ENCODE data around the gene ZNF485.

Gene ZNF485

DNA sequence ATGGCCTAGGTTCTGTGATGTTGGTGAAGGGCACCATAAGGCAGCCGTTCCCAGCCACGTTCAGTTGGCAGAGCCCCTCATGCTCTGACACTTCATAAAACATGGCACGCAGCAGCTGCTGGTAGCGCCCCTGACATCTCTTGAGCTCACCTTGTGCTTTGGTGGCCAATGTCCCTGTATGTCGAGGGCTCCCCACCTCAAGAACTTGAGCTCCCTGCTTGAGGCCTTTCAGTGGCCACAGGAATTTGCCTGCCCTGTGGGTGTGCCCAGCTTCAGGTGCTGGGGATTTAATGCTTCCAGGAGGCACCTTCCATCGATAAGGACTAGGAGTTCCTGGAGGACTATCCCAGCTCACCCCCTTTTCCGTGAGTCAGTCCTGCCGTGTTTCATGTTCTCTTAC lies 52.0 kb downstream of the ZNF485 start:
- H3K79me2 ChIP-seq (ENCODE audit: insufficient read depth, low read length) = no peaks in the 10 kb centered on the region
- no peaks in the 10 kb centered on the region for H3F3A ChIP-seq (ENCODE audit: low read depth)
- no peak overlapping the region for H2AFZ ChIP-seq (ENCODE audit: low read length)
- TF ChIP-seq, protein P1, sequence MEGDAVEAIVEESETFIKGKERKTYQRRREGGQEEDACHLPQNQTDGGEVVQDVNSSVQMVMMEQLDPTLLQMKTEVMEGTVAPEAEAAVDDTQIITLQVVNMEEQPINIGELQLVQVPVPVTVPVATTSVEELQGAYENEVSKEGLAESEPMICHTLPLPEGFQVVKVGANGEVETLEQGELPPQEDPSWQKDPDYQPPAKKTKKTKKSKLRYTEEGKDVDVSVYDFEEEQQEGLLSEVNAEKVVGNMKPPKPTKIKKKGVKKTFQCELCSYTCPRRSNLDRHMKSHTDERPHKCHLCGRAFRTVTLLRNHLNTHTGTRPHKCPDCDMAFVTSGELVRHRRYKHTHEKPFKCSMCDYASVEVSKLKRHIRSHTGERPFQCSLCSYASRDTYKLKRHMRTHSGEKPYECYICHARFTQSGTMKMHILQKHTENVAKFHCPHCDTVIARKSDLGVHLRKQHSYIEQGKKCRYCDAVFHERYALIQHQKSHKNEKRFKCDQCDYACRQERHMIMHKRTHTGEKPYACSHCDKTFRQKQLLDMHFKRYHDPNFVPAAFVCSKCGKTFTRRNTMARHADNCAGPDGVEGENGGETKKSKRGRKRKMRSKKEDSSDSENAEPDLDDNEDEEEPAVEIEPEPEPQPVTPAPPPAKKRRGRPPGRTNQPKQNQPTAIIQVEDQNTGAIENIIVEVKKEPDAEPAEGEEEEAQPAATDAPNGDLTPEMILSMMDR (conservative IDR thresholded peaks at IDR 0.05; ENCODE audit: low read length) = no peak
- TF ChIP-seq EZH2phosphoT487 (IDR thresholded peaks at IDR 0.05; ENCODE audit: borderline replicate concordance) = no peak
- H3K4me2 ChIP-seq (ENCODE audit: low read depth, low read length, poor library complexity, severe bottlenecking) = no peak overlapping the region
- no peaks in the 10 kb centered on the region for H3K27me3 ChIP-seq (ENCODE audit: insufficient read depth, low read length, poor library complexity, severe bottlenecking)
- no peaks in the 10 kb centered on the region for H4K20me1 ChIP-seq (ENCODE audit: insufficient read depth, low read length, poor library complexity, severe bottlenecking)
- peaks cover 8% of the 10 kb centered on the region for H3K4me1 ChIP-seq (ENCODE audit: insufficient read depth, low read length, poor library complexity, severe bottlenecking)
- H3K4me3 ChIP-seq (ENCODE audit: low read length, poor library complexity, severe bottlenecking) = no peak overlapping the region
- H3K36me3 ChIP-seq (ENCODE audit: insufficient read depth, low read length) = no peaks in the 10 kb centered on the region
- no peaks in the 10 kb centered on the region for H3K9me3 ChIP-seq (ENCODE audit: insufficient read depth, low read depth, low read length)
- H3K9ac ChIP-seq (ENCODE audit: low read depth, low read length, poor library complexity, severe bottlenecking) = no peak overlapping the region
- H3K9me2 ChIP-seq (replicated peaks; ENCODE audit: low read depth, low read length) = no peaks in the 10 kb centered on the region

DNA sequence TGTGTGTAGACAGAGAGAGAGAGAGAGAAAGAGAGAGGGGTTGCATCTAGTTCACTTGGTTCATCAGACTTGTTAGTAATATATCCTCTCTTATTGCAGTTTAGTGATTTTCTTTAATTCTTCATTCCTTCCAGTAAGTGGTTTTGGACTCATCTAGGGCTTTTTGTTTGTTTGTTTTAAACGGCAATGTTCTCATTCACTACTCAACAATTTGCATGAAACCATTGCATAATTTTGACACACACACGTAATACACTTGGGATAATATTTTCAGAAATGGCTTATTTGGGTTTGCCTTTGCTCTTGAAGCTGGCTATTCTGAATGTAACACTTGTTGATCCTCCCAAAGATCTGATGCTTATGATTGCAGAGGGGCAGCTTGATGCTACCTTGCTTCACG lies 58.8 kb downstream of the ZNF485 start:
- Histone ChIP-seq H4K20me1 (ENCODE audit: insufficient read depth, low read length, poor library complexity, severe bottlenecking) (no peaks in the 10 kb centered on the region), H3K79me2 (ENCODE audit: insufficient read depth, low read length) (no peaks in the 10 kb centered on the region), H3K9me3 (ENCODE audit: insufficient read depth, low read depth, low read length) (no peaks in the 10 kb centered on the region), H3K4me3 (ENCODE audit: low read length, poor library complexity, severe bottlenecking) (no peak overlapping the region), H3K27me3 (ENCODE audit: insufficient read depth, low read length, poor library complexity, severe bottlenecking) (no peaks in the 10 kb centered on the region), H2AFZ (ENCODE audit: low read length) (no peak overlapping the region), H3K36me3 (ENCODE audit: insufficient read depth, low read length) (no peaks in the 10 kb centered on the region), H3K4me1 (ENCODE audit: insufficient read depth, low read length, poor library complexity, severe bottlenecking) (no peaks in the 10 kb centered on the region), H3K9ac (ENCODE audit: low read depth, low read length, poor library complexity, severe bottlenecking) (no peak overlapping the region), H3K4me2 (ENCODE audit: low read depth, low read length, poor library complexity, severe bottlenecking) (no peak overlapping the region), H3K9me2 (replicated peaks; ENCODE audit: low read depth, low read length) (no peaks in the 10 kb centered on the region), H3F3A (ENCODE audit: low read depth) (no peaks in the 10 kb centered on the region)
- TF ChIP-seq, protein P1 (conservative IDR thresholded peaks at IDR 0.05; ENCODE audit: low read length) = no peak
- no peak for TF ChIP-seq EZH2phosphoT487 (IDR thresholded peaks at IDR 0.05; ENCODE audit: borderline replicate concordance)

DNA sequence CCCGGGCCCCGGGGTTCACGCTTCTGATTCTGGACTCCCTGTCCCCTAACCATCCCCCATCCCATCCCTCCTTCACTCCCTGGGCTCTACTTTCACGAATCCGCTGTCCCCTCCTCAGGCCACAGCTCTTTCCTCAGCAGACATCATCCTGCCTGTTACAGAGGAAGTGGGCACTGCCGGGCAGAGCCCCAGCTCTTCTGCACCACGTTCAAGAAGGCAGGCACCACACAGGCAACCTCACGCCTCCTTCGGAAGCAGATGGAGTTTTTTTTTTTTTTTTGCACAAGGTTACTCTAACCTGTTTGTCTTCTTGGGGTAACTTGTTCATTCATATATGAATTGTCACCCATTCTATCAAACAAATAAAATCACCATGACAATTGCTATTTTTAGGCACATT lies 60.3 kb downstream of the ZNF485 start:
- H3K36me3 ChIP-seq (ENCODE audit: insufficient read depth, low read length) = no peaks in the 10 kb centered on the region
- H2AFZ ChIP-seq (ENCODE audit: low read length) = no peak overlapping the region
- H3K27me3 ChIP-seq (ENCODE audit: insufficient read depth, low read length, poor library complexity, severe bottlenecking) = no peaks in the 10 kb centered on the region
- H3K4me2 ChIP-seq (ENCODE audit: low read depth, low read length, poor library complexity, severe bottlenecking) = no peak overlapping the region
- no peaks in the 10 kb centered on the region for H3K79me2 ChIP-seq (ENCODE audit: insufficient read depth, low read length)
- no peak overlapping the region for H3K9ac ChIP-seq (ENCODE audit: low read depth, low read length, poor library complexity, severe bottlenecking)
- no peaks in the 10 kb centered on the region for H4K20me1 ChIP-seq (ENCODE audit: insufficient read depth, low read length, poor library complexity, severe bottlenecking)
- TF ChIP-seq, protein P1 (conservative IDR thresholded peaks at IDR 0.05; ENCODE audit: low read length) = no peak
- no peak for TF ChIP-seq EZH2phosphoT487 (IDR thresholded peaks at IDR 0.05; ENCODE audit: borderline replicate concordance)
- no peaks in the 10 kb centered on the region for H3K4me1 ChIP-seq (ENCODE audit: insufficient read depth, low read length, poor library complexity, severe bottlenecking)
- no peak overlapping the region for H3K4me3 ChIP-seq (ENCODE audit: low read length, poor library complexity, severe bottlenecking)
- no peaks in the 10 kb centered on the region for H3F3A ChIP-seq (ENCODE audit: low read depth)
- no peaks in the 10 kb centered on the region for H3K9me2 ChIP-seq (replicated peaks; ENCODE audit: low read depth, low read length)
- H3K9me3 ChIP-seq (ENCODE audit: insufficient read depth, low read depth, low read length) = no peaks in the 10 kb centered on the region
